ENCODE measurements around the gene MUC12.
"Not testable (repeated sequence)": the region's sequence is repeated elsewhere in the genome, so short reads cannot be mapped to it uniquely, and the experiment has no call there.

Gene MUC12

DNA sequence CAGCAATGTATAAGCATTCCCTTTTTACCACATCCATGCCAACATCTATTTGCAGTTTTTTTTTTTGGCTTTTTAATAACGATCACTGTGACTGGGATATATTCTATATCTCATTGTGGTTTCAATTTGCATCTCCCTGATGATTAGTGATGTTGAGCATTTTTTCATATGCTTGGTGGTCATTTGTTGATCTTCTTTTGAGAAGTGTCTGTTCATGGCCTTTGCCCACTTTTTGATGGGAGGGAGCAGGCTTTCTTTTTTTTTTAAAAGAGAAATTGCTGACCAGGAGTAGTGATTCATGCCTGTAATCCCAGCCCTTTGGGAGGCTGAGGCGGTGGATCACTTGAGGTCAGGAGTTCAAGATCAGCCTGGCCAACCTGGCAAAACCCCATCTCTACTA is 54.5 kb downstream of the MUC12 start:
- H3K4me1 ChIP-seq (ENCODE audit: insufficient read depth, low read length), result no peaks in the 10 kb centered on the region
- no peak overlapping the region for H3K9ac ChIP-seq (ENCODE audit: low read depth, low read length)
- H3K36me3 ChIP-seq (ENCODE audit: insufficient read depth, low read depth, low read length), result no peaks in the 10 kb centered on the region
- H3K4me3 ChIP-seq (ENCODE audit: low read length), result no peak overlapping the region
- H3K27ac ChIP-seq (ENCODE audit: low read length), result no peak overlapping the region
- no peaks in the 10 kb centered on the region for H3K9me3 ChIP-seq (ENCODE audit: insufficient read depth, low read depth, low read length)
- no peaks in the 10 kb centered on the region for H3K27me3 ChIP-seq (ENCODE audit: insufficient read depth, low read length)

GRCh38 chr7:101031082-101031481 is 61.7 kb downstream of the MUC12 start:
- Histone ChIP-seq H3K4me1 (ENCODE audit: insufficient read depth, low read length) (no peaks in the 10 kb centered on the region), H3K4me3 (ENCODE audit: low read length) (no peak overlapping the region), H3K27me3 (ENCODE audit: insufficient read depth, low read length) (peaks cover 34% of the 10 kb centered on the region), H3K36me3 (ENCODE audit: insufficient read depth, low read depth, low read length) (no peaks in the 10 kb centered on the region), H3K9ac (ENCODE audit: low read depth, low read length) (no peak overlapping the region), H3K9me3 (ENCODE audit: insufficient read depth, low read depth, low read length) (peaks cover 8% of the 10 kb centered on the region; the same call in 1 of the 2 replicates), H3K27ac (ENCODE audit: low read length) (no peak overlapping the region)

DNA sequence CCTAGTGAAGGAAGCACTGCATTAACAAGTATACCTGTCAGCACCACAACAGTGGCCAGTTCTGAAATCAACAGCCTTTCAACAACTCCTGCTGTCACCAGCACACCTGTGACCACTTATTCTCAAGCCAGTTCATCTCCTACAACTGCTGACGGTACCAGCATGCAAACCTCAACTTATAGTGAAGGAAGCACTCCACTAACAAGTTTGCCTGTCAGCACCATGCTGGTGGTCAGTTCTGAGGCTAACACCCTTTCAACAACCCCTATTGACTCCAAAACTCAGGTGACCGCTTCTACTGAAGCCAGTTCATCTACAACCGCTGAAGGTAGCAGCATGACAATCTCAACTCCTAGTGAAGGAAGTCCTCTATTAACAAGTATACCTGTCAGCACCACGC is 66.6 kb downstream of the MUC12 start:
- peaks cover 57% of the 10 kb centered on the region for H3K27me3 ChIP-seq (ENCODE audit: insufficient read depth, low read length)
- peaks cover 14% of the 10 kb centered on the region for H3K9me3 ChIP-seq (ENCODE audit: insufficient read depth, low read depth, low read length)
- no peaks in the 10 kb centered on the region for H3K36me3 ChIP-seq (ENCODE audit: insufficient read depth, low read depth, low read length)
- H3K4me3 ChIP-seq (ENCODE audit: low read length), result no peak overlapping the region
- H3K9ac ChIP-seq (ENCODE audit: low read depth, low read length), result no peak overlapping the region
- H3K27ac ChIP-seq (ENCODE audit: low read length), result no peak overlapping the region
- no peaks in the 10 kb centered on the region for H3K4me1 ChIP-seq (ENCODE audit: insufficient read depth, low read length)

- peaks cover 12% of the 10 kb centered on the region for H3K9me3 ChIP-seq (ENCODE audit: insufficient read depth, low read depth, low read length)
- not testable (repeated sequence) for H3K27ac ChIP-seq (ENCODE audit: low read length); H3K4me1 ChIP-seq (ENCODE audit: insufficient read depth, low read length); H3K9ac ChIP-seq (ENCODE audit: low read depth, low read length); H3K36me3 ChIP-seq (ENCODE audit: insufficient read depth, low read depth, low read length); H3K4me3 ChIP-seq (ENCODE audit: low read length)
- H3K27me3 ChIP-seq (ENCODE audit: insufficient read depth, low read length), result peaks cover 29% of the 10 kb centered on the region; the same call in 1 of the 2 replicates
Observed at GRCh38 chr7:101041283-101041682, 71.9 kb downstream of the MUC12 start.

DNA sequence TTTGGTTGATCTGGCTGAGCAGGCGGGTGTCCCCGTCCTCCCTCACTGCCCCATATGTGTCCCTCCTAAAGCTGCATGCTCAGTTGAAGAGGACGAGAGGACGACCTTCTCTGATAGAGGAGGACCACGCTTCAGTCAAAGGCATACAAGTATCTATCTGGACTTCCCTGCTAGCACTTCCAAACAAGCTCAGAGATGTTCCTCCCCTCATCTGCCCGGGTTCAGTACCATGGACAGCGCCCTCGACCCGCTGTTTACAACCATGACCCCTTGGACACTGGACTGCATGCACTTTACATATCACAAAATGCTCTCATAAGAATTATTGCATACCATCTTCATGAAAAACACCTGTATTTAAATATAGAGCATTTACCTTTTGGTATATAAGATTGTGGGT is 89.0 kb downstream of the MUC12 start:
- Histone ChIP-seq H3K9ac (ENCODE audit: low read depth, low read length) (no peak overlapping the region), H3K9me3 (ENCODE audit: insufficient read depth, low read depth, low read length) (no peaks in the 10 kb centered on the region), H3K27ac (ENCODE audit: low read length) (no peak overlapping the region), H3K27me3 (ENCODE audit: insufficient read depth, low read length) (peaks cover 44% of the 10 kb centered on the region), H3K4me3 (ENCODE audit: low read length) (no peak overlapping the region), H3K36me3 (ENCODE audit: insufficient read depth, low read depth, low read length) (no peaks in the 10 kb centered on the region), H3K4me1 (ENCODE audit: insufficient read depth, low read length) (no peaks in the 10 kb centered on the region)

DNA sequence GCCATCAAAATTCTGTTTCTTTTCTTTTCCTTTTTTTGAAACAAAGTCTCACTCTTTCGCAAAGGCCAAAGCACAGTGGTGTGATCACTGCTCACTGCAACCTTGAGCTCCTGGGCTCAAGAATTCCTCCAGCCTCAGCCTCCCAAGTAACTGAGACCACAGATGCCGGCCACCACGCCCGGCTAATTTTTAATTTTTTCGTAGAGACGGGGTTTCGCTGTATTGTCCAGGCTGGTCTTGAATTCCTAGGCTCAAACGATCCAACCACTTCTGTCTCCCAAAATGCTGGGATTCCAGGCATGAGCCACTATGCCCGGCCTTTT is 90.2 kb downstream of the MUC12 start:
- Histone ChIP-seq H3K4me3 (ENCODE audit: low read length) (no peak overlapping the region), H3K36me3 (ENCODE audit: insufficient read depth, low read depth, low read length) (no peaks in the 10 kb centered on the region), H3K9ac (ENCODE audit: low read depth, low read length) (no peak overlapping the region), H3K4me1 (ENCODE audit: insufficient read depth, low read length) (no peaks in the 10 kb centered on the region), H3K9me3 (ENCODE audit: insufficient read depth, low read depth, low read length) (no peaks in the 10 kb centered on the region), H3K27ac (ENCODE audit: low read length) (no peak overlapping the region), H3K27me3 (ENCODE audit: insufficient read depth, low read length) (peaks cover 40% of the 10 kb centered on the region)

GRCh38 chr7:101060992-101061391 is 91.6 kb downstream of the MUC12 start:
- Histone ChIP-seq H3K9ac (ENCODE audit: low read depth, low read length) (no peak overlapping the region), H3K27ac (ENCODE audit: low read length) (no peak overlapping the region), H3K36me3 (ENCODE audit: insufficient read depth, low read depth, low read length) (no peaks in the 10 kb centered on the region), H3K27me3 (ENCODE audit: insufficient read depth, low read length) (peaks cover 27% of the 10 kb centered on the region), H3K9me3 (ENCODE audit: insufficient read depth, low read depth, low read length) (no peaks in the 10 kb centered on the region), H3K4me3 (ENCODE audit: low read length) (no peak overlapping the region), H3K4me1 (ENCODE audit: insufficient read depth, low read length) (no peaks in the 10 kb centered on the region)

DNA sequence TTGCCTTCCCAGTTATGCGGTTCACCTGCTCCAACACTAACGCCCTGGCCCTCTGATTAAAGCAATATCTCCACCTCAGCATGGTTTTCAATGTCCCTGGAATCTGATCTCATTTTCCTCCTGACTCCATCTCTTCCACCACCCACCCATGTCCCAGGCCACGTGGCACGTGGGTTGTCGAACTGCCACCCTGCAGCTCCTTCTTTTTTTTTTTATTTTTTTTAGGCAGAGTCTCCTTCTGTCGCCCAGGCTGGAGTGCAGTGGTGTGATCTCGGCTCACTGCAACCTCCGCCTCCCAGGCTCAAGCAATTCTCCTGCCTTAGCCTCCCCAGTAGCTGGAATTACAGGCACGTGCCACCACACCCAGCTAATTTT is 94.8 kb downstream of the MUC12 start:
- H3K27ac ChIP-seq (ENCODE audit: low read length); H3K4me3 ChIP-seq (ENCODE audit: low read length); H3K9ac ChIP-seq (ENCODE audit: low read depth, low read length); H3K9me3 ChIP-seq (ENCODE audit: insufficient read depth, low read depth, low read length); H3K27me3 ChIP-seq (ENCODE audit: insufficient read depth, low read length); H3K4me1 ChIP-seq (ENCODE audit: insufficient read depth, low read length); H3K36me3 ChIP-seq (ENCODE audit: insufficient read depth, low read depth, low read length): not testable (repeated sequence)

- H3K4me1 ChIP-seq (ENCODE audit: insufficient read depth, low read length); H3K9me3 ChIP-seq (ENCODE audit: insufficient read depth, low read depth, low read length); H3K4me3 ChIP-seq (ENCODE audit: low read length); H3K27ac ChIP-seq (ENCODE audit: low read length); H3K9ac ChIP-seq (ENCODE audit: low read depth, low read length); H3K27me3 ChIP-seq (ENCODE audit: insufficient read depth, low read length); H3K36me3 ChIP-seq (ENCODE audit: insufficient read depth, low read depth, low read length): not testable (repeated sequence)
Observed at GRCh38 chr7:101065162-101065561, 95.8 kb downstream of the MUC12 start.

- Histone ChIP-seq H3K9ac (ENCODE audit: low read depth, low read length) (no peak overlapping the region), H3K36me3 (ENCODE audit: insufficient read depth, low read depth, low read length) (no peaks in the 10 kb centered on the region), H3K4me3 (ENCODE audit: low read length) (no peak overlapping the region), H3K27me3 (ENCODE audit: insufficient read depth, low read length) (no peaks in the 10 kb centered on the region), H3K27ac (ENCODE audit: low read length) (no peak overlapping the region), H3K4me1 (ENCODE audit: insufficient read depth, low read length) (no peaks in the 10 kb centered on the region; the same call in 1 of the 2 replicates), H3K9me3 (ENCODE audit: insufficient read depth, low read depth, low read length) (no peaks in the 10 kb centered on the region)
Observed at GRCh38 chr7:101066141-101066832, 96.9 kb downstream of the MUC12 start.

DNA sequence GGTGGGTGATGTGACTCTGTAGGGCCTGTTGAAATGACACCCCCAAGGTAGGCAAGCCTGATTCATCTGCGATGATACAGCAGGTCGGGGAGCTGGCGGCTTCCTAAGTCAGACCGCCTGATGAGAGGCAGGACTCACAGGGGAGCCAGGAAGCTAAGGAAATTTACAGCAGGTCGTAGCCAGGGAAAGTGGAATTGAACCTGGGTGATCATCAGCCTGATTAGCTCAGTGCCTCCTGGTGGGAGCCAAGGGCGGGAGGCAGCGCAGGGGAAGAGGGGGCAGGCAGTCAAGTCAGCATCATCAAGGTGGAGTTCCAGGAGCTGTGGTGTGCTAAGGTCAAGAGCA is 97.4 kb downstream of the MUC12 start:
- no peak overlapping the region for H3K4me3 ChIP-seq (ENCODE audit: low read length)
- no peaks in the 10 kb centered on the region for H3K27me3 ChIP-seq (ENCODE audit: insufficient read depth, low read length)
- no peak overlapping the region for H3K27ac ChIP-seq (ENCODE audit: low read length)
- H3K4me1 ChIP-seq (ENCODE audit: insufficient read depth, low read length), result no peaks in the 10 kb centered on the region; the same call in 1 of the 2 replicates
- H3K36me3 ChIP-seq (ENCODE audit: insufficient read depth, low read depth, low read length), result no peaks in the 10 kb centered on the region
- no peaks in the 10 kb centered on the region for H3K9me3 ChIP-seq (ENCODE audit: insufficient read depth, low read depth, low read length)
- H3K9ac ChIP-seq (ENCODE audit: low read depth, low read length), result no peak overlapping the region

DNA sequence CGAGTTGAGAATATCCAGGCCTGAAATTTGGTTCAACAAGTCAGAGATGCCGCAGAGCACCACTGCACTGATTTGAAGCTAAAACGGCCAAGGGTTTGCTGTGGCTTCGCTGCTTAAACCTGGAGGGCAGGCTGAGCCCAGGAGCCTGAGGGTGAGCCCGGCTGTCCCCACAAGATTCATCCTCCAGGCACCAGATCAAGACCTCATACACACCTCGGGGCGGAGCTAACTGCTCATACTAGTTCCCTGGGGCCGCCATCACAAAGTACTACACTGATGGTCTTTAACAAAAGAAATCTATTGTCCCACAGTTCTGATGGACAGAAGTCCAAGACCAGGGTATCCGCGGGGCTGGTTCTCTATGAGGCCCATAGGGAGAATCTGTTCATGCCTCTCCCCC is 99.0 kb downstream of the MUC12 start:
- no peaks in the 10 kb centered on the region for H3K36me3 ChIP-seq (ENCODE audit: insufficient read depth, low read depth, low read length)
- no peaks in the 10 kb centered on the region for H3K9me3 ChIP-seq (ENCODE audit: insufficient read depth, low read depth, low read length)

More for the DNA sequence above, 99.0 kb downstream of the MUC12 start:
- Histone ChIP-seq H3K27me3 (ENCODE audit: insufficient read depth, low read length) (no peaks in the 10 kb centered on the region), H3K4me3 (ENCODE audit: low read length) (no peak overlapping the region), H3K4me1 (ENCODE audit: insufficient read depth, low read length) (no peaks in the 10 kb centered on the region; the same call in 1 of the 2 replicates), H3K9ac (ENCODE audit: low read depth, low read length) (no peak overlapping the region), H3K27ac (ENCODE audit: low read length) (no peak overlapping the region)
